Parathyroid adenoma (tissue), 2 donors: ENCODE results near the gene PRKG1.

Experiments used
- H2AFZ ChIP-seq: fragments of 300-600 bp; sonication (generic); one replicate; pipeline ENCODE4 v1.7.0; 2017; ENCODE audit warnings: antibody characterized with exemption, mild to moderate bottlenecking
- H3K27ac ChIP-seq: fragments of 300-600 bp; sonication (generic); one replicate; pipeline ENCODE4 v1.7.0; 2017
- H3K27me3 ChIP-seq: fragments of 300-600 bp; sonication (generic); one replicate; pipeline ENCODE4 v1.7.0; 2017; ENCODE audit warnings: low read length; ENCODE audit not compliant: control insufficient read depth, insufficient read depth
- H3K36me3 ChIP-seq: fragments of 300-600 bp; sonication (generic); one replicate; pipeline ENCODE4 v1.7.0; 2017; ENCODE audit warnings: low read length; ENCODE audit not compliant: control insufficient read depth, insufficient read depth
- H3K4me1 ChIP-seq: fragments of 300-600 bp; sonication (generic); one replicate; pipeline ENCODE4 v1.7.0; 2017; ENCODE audit warnings: control low read depth
- H3K4me2 ChIP-seq: fragments of 300-600 bp; sonication (generic); one replicate; pipeline ENCODE4 v1.7.0; 2017; ENCODE audit warnings: low read length
- H3K4me3 ChIP-seq: fragments of 300-600 bp; sonication (generic); one replicate; pipeline ENCODE4 v1.7.0; 2017; ENCODE audit warnings: low read depth, low read length
- H3K79me2 ChIP-seq: fragments of 300-600 bp; sonication (generic); one replicate; pipeline ENCODE4 v1.7.0; 2017; ENCODE audit warnings: control low read depth
- H3K9ac ChIP-seq: fragments of 300-600 bp; sonication (generic); one replicate; pipeline ENCODE4 v1.7.0; 2017; ENCODE audit warnings: mild to moderate bottlenecking
- H3K9me3 ChIP-seq: fragments of 300-600 bp; sonication (generic); one replicate; pipeline ENCODE4 v1.7.0; 2017; ENCODE audit warnings: low read length; ENCODE audit not compliant: control insufficient read depth
- TF ChIP-seq, protein P1 (sequence below): fragments of 300-600 bp; sonication (generic); IDR thresholded peaks from one replicate; pipeline ENCODE4 v1.7.0; 2017; ENCODE audit warnings: antibody characterized with exemption, mild to moderate bottlenecking
- donor health status: primary hyperparathyroidism.

PRKG1 gene

DNA sequence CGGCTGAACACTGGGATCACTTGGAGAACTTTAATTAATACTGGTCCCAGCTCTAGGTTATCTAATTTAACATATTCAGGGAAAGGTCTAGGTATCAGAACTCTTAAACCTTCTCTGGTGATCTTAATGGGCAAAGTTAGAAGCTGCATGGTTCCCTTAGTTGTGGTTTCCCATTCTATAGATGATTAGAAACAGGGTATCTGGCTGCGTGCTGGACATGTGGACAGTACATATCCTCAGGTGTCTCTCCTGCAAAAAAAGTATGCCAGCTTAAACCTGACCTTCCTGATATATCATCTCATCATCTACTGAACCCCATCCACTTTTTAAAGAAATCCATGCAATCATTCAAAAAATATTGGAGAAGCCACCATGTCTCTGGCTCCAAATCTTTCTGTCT, 955.3 kb downstream of the PRKG1 start:
- Histone ChIP-seq H3K9ac (no peak overlapping the region), H3K4me3 (no peak overlapping the region), H3K4me2 (no peak overlapping the region), H3K79me2 (no peaks in the 10 kb centered on the region), H3K4me1 (no peaks in the 10 kb centered on the region), H2AFZ (no peak overlapping the region), H3K9me3 (no peaks in the 10 kb centered on the region), H3K27ac (no peak overlapping the region), H3K36me3 (peaks cover 3% of the 10 kb centered on the region), H3K27me3 (no peaks in the 10 kb centered on the region)
- TF ChIP-seq, protein P1, sequence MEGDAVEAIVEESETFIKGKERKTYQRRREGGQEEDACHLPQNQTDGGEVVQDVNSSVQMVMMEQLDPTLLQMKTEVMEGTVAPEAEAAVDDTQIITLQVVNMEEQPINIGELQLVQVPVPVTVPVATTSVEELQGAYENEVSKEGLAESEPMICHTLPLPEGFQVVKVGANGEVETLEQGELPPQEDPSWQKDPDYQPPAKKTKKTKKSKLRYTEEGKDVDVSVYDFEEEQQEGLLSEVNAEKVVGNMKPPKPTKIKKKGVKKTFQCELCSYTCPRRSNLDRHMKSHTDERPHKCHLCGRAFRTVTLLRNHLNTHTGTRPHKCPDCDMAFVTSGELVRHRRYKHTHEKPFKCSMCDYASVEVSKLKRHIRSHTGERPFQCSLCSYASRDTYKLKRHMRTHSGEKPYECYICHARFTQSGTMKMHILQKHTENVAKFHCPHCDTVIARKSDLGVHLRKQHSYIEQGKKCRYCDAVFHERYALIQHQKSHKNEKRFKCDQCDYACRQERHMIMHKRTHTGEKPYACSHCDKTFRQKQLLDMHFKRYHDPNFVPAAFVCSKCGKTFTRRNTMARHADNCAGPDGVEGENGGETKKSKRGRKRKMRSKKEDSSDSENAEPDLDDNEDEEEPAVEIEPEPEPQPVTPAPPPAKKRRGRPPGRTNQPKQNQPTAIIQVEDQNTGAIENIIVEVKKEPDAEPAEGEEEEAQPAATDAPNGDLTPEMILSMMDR: no peak

DNA sequence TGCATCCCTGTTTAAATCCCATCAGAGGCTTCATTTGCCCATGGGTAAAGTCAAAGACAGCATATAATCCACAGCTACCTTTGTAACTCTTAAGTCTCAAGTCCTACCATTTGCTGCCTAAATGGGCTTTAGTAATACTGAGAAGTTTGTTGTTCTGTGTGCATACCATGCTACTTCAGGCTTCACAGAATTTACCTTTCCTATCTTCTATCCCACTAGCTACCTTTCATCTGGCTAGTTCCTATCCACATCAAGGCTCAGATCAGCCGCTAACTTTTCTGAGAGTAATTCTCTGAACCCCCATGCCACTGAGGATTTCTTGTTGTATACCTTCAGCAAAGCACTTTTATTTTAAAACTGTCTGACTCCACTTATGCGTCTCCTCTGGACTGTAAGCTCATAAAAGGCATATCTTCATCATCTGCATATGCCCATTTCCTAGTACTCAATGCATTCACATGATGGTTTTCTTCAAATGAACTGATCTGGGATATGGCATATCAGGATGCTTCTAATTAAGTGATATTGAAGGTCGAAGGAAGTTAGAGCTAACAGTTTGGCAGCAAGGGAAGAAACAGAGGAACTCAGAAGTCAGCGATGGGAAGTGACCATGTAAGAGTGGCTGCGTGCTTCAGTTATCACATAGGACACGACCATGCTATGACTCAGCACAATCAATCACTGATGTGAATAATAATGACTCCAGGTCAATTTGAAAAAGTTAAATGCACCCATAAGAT, 955.9 kb downstream of the PRKG1 start:
- Histone ChIP-seq H3K4me3 (no peak overlapping the region), H2AFZ (no peak overlapping the region), H3K4me2 (no peak overlapping the region), H3K79me2 (no peaks in the 10 kb centered on the region), H3K9ac (no peak overlapping the region), H3K36me3 (peaks cover 3% of the 10 kb centered on the region), H3K4me1 (no peaks in the 10 kb centered on the region), H3K27me3 (no peaks in the 10 kb centered on the region), H3K27ac (no peak overlapping the region), H3K9me3 (no peaks in the 10 kb centered on the region)
- TF ChIP-seq, protein P1: no peak

DNA sequence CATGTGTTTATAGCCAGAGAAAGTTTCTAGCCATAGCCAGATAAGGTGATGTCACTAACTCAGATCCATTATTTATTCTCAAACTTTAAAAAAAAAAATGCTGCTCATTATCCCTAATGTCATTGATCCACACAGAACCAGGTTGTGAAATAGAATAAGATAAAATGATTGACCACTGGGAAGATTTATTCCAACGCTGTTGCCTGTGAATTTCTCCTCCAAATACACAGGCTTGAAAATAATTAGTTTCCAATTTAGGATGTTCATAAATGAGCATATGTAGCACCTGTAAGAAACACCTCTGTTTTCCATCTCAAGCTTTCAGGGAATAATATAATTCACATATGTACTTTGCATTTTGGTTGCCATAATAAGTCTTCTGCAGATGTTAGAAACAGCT, 956.7 kb downstream of the PRKG1 start:
- Histone ChIP-seq H3K4me2 (no peak overlapping the region), H3K27ac (no peak overlapping the region), H3K79me2 (no peaks in the 10 kb centered on the region), H3K9me3 (no peaks in the 10 kb centered on the region), H3K9ac (no peak overlapping the region), H3K4me3 (no peak overlapping the region), H3K4me1 (no peaks in the 10 kb centered on the region), H3K36me3 (peaks cover 3% of the 10 kb centered on the region), H2AFZ (no peak overlapping the region), H3K27me3 (no peaks in the 10 kb centered on the region)
- TF ChIP-seq, protein P1: no peak

DNA sequence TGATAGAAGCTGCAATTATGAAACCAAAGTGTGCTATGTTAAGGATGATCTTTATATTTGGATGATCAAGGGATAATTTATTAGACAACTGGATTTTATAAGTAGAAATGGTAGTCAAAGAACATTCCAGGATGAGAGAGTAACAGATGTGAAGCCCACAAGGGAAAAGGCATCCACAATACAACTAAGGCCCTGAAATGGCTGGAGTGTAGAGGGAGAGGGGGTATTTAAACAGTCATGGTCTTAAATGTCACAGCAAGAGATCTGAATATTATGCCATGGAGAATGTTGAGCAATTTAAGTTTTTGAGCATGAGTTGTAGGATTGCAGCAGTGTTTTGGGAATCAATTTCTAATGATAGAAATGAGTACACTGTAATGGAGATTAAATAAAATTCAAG, 957.5 kb downstream of the PRKG1 start:
- H3K27ac ChIP-seq: no peak overlapping the region
- H3K36me3 ChIP-seq: peaks cover 3% of the 10 kb centered on the region
- no peak overlapping the region for H2AFZ ChIP-seq
- H3K4me1 ChIP-seq: no peaks in the 10 kb centered on the region
- TF ChIP-seq, protein P1: no peak
- H3K79me2 ChIP-seq: no peaks in the 10 kb centered on the region
- no peak overlapping the region for H3K4me3 ChIP-seq
- no peaks in the 10 kb centered on the region for H3K27me3 ChIP-seq
- no peak overlapping the region for H3K9ac ChIP-seq
- H3K9me3 ChIP-seq: no peaks in the 10 kb centered on the region
- H3K4me2 ChIP-seq: no peak overlapping the region
